Activated gamma-delta T cell (primary cell): ENCODE data around the gene MPZL3.
A peak's percentile ranks its signal among the peaks of the same experiment; 100 is the strongest.
"Not testable (repeated sequence)": the region's sequence is repeated elsewhere in the genome, so short reads cannot be mapped to it uniquely, and the experiment has no call there.

Source experiments
- DNase-seq: peaks from one replicate; lab custom pipeline; 2025; lab: John Stamatoyannopoulos, UW

The MPZL3 gene

DNA sequence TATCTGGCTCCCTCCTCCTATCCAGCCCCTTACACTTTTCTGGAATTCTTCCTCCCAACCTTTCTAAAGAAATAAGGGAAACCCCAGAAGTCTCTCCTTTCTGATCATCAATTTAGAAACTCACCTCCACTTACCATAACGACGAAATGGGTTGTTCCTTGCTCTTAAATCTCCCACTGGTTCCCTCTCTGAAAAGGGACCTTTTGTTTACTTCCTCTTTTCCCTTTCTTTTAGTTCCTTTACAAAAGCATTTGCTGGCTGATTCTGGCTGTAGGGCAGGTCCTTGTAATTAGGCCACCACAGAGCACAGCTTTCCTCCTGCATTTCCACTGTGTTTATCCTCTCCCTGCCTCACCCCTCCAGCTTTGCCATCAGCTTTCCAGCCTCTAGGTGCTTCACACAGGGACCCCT, 39.4 kb downstream of the MPZL3 start:
- DNase-seq, result no peak

DNA sequence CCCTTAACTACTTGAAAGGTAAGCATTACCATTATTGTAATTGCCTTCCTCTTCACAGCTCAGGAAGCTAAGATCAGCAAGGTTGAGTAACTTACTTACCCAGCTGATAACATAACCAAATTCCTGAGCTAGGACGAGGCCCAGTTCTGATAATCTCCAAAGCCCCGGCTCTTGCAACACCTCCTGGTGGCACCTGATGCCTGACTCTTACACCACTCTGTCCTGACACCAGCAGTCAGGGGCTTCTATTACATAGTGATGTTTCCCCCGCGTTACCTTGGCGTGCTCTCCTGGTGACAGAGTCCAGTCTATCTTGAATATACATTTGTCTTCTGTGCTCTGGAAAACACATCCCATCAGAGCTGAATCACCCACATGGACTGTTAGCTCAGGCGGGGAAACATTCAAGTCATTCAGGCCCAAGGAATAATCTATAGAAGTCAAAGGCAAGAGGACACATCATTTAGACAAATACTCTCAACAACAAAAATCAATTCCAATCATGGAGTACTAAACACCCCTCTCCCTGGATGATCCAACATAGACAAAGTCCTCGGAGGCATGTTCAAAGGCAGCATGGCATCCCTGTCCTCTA, 39.9 kb downstream of the MPZL3 start:
- DNase-seq, result no peak

DNA sequence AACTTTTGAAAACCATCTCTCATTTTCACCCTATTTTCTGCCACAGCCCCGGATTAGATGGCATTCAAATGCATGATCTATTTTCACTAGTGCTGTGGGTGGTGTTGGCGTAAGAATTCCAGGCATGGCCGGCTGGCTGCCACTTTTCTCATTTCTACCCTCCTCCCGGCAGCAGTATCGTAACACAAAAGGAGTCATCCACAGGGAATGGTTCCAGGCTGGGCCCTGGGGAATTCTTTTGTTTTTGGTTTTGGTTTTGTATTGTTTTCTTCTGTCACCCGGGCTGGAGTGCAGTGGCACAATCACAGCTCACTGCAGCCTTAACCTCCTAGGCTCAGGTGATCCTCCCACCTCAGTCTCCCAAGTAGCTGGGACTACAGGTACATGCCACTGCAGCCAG, 41.2 kb downstream of the MPZL3 start:
- no peak for DNase-seq

DNA sequence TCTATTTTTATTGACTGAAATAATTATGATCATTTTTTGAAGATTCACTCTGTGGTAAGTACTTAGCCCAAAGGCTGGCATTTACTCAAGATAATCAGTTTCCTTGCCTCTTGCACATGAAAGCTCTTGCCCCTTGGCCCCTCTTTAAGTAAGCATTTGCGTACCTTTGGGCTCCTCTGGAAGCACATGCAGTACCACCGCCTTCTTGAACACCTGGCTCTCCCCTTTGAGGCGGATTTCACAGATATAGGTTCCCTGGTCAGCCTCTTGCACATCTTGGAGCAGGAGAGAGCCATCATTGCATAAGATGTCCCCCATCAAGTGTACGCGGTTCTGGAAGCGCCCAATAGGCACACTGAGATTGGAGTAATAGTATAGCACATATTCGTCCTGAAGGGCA, 41.8 kb downstream of the MPZL3 start:
- DNase-seq, result no peak

DNA sequence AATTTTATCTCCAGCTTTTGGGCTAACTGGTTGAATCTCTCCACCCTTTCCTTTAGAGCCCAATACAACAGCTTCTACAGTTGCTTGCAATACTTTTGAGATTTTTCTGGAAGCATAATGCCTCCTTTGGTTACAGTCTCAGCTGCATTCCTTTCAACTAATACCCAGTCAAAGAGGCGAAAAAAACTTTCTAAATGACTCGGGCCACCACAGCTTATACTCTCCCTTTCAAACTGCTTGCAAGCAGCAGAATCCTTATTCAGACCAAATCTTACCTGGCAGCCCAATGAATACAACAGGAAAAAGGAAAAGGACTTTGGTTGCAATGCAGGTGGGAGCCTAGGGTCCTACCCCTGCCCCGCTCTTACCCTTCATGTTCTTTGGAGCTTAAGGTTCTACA, 43.1 kb downstream of the MPZL3 start:
- no peak for DNase-seq

DNA sequence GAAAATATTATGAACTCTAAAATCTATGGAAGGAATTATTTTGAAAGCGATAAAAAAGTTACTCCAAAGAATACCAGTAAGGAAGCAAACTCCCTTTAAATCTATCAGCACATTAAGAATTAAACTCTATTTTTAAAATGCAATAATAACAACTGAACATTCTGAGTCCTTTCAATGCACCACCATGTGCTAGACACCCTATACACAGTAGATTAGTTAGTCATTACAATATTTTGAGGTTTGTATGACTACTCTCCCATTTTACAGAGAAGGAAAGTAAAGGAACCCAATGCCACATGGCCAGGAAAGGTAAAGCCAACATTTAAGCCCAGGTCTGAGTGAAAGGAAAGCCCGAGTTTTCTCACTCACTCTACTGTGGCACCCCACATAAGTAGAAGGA, 45.1 kb downstream of the MPZL3 start:
- no peak for DNase-seq

DNA sequence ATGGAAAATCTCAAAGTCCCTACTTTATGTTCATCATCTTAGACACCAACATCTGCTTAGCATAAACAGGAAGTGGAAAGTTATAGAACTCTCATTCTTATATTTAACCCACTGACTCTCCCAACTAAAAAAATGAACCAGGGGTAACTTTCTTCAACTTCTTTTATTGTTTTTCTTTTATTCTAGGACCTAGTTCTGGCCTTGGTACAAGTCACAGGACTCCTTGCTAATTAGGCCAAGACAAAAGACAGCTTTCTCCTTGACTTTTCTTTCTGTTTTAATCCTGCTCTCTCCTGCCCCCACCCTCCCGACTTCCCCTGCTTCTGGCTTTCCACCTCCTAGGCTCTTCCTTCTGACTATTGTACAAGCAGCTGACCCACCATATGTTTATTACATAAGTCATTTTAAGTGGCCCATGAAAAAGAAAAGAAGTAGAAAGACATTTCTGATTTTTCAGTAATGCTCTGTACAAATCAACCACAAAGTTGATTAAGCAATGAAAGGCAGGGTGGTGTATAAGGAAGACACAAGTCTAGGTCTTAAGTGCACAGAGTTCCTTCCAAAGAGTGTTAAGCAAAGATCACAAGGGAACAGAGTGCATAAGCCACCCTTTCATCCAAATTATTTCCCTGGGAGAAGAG, 45.7 kb downstream of the MPZL3 start:
- DNase-seq, result no peak

DNA sequence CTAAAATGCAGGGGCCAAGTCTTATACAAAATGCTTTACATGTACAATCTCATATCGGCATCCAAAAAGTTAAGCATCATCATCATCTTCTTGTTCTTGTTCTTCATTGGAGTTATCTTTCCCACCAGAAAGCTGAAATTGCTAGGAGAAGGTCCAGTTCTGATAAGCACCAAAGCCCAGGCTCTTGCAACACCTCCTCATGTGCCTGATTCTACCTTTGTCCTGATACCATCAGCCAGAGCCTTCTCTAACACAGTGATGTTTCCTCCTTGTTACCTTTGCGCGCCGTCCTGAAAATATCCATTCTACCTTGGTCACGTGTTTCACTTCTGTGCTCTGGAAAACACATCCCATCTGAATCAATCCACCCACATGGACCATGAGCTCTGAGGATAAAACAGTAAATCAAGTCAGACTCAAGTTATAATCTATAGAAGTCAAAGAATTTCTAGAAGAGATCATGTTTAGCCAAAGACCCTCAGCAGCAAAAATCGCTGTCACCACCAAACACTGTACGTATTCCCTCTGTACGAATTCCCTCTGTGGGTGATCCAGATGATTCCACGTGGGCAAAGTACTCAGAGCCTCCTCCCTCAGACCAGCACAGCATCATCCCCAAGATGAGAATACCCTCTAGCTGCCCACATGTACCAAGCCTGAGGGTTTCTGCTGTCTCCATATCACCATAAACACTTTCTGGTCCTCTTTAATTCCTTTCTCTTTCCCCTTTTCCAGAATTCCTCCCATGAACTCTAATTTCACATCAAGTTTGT, 46.4 kb downstream of the MPZL3 start:
- no peak for DNase-seq

DNA sequence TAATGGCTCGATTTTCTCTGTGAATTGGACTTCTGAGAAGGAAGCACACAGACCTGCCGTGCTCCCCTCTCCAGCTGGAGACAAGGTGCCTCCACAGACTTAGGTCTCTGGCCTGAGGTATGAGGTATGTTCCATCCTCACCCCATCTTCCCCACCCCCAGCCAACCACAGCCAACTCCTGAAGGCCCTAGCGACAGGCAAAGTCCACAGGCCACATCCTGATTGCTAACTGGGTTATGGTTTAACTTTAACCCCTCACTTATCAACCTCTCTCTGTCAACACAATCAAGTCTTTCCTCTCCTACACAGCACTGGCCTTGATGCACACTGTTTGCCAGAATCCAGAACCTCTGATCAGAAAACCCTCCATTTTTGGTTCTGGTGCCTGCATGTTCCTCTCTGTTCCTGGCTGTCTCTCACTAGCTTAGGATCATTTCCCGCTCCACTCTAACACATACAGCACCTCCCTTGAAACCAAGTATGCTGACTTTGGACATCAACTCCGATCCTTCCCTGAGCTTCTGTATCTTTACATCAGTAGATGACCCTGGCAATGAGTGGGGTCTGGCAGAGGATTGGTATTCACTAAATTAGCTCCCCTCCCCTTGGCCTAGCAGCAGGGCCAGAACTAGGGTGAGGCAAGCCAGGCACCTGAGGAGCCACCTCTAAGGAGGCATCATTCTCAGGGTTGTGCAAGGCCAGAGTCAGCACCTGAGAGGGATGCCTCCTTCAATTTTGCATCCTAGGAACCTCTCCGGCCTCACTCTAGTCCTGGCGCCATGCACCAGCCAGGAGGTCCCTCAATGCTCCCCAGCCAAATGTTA, 49.4 kb downstream of the MPZL3 start:
- DNase-seq, result no peak

DNA sequence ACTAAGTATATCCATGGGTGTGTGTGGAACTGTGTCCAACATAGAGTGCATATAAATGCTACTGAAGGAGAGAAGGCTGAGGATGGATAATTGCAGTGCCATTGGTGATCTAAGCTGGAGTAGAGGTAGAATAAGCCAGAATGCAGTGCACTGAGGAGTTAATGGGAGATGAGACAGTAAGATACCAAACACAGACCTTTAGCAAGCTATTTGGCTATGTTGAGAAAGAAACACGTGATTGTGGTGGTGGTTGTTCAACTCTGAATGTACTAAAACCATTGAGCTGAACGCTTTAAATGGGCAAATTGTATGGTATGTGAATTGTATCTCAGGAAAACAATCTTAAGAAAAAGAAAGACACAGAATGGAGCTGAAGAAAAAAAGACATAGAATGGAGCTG, 50.2 kb downstream of the MPZL3 start:
- no peak for DNase-seq

DNA sequence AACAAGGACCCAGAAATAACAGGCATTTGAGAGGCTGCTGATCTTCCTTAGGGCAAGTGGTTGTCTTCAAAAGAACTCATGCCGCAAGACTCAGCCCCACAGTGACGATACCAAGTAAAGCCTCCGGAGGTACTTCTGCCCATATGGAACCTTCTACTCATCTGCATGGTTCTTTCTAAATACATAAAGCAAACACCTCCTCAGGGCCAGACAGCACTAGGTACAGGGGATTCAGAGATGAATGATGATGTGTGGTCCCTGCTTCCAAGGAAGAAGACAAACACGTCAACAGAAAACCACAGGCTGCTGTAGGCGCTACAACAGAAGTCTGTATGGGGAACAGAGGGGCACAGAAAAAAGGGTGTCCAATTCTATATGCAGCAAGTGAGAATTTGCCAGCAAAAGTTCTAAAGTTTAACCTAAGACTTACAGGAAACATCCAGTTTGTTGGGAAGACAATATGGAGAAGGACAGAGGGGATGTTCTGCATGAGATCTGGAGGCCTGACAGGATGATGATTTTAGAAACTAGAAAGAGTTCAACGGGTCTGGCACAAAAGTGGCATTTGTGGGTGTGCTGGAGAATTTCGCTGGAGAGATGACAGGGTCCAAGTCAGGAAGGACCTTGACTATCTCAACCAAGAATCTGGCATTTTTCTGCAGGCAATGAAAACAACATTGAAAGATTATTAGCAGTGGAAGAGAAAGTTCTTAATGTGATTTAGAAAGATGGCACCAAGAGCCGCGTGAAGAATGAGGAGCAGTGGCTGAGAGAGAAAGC, 51.1 kb downstream of the MPZL3 start:
- DNase-seq, result no peak

DNA sequence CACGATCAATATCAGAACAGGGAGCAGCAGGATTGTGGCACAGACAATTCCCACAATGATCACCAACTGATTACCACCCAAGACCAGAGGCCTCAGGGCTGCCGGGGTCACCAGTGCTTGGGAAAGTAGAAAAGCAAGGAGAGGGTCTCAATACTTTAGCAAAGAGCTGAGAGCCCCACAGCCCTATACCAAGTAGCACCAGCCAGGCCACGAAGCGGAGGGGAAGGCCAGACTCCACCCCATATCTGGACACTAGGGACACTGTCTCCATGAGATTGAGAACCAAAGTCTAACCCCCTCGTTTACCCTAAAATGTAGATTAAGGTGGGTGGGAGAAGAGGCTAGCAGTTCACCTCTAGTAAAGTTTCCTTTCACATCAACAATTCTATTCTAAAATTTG, 51.7 kb downstream of the MPZL3 start:
- DNase-seq, result no peak

DNA sequence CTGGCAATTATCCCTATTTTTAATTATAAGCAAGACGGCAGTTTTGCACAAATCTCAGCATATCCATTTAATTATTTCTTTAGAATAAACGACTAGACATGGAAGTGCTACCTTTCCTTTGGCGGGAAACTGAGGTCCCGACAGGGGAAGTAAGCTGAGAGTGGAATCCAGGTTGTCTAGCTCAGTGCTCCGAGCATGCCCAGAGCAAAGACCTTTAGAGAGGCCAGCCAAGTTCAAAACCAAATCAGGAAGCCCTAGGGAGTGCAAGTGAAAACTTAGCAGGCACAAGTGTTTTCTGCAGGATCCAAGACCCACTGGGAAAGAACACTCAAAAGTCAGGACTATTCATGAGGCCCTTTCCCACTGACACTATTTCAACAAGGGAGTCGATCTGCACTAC, 53.0 kb downstream of the MPZL3 start:
- no peak for DNase-seq

DNA sequence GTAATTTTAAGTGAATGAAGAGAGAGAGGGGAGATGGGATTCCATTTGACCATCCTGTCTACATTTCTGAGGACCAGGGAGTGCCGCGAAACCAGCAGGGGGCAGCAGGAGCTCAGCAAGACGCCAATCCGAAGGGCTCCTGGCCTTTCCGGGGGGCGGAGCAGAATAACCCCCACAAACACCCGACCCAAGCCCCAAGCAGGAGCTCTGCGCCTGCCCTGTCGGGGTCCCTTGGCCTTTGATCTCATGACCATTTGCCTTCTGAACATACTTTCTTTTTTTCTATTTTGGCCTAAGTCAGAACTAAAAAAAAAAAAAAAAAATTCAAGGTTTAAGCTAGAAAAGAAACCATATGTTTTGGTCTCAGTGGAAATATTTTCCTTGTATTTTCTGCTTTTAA, 53.8 kb downstream of the MPZL3 start:
- peak; percentile 35 for DNase-seq

DNA sequence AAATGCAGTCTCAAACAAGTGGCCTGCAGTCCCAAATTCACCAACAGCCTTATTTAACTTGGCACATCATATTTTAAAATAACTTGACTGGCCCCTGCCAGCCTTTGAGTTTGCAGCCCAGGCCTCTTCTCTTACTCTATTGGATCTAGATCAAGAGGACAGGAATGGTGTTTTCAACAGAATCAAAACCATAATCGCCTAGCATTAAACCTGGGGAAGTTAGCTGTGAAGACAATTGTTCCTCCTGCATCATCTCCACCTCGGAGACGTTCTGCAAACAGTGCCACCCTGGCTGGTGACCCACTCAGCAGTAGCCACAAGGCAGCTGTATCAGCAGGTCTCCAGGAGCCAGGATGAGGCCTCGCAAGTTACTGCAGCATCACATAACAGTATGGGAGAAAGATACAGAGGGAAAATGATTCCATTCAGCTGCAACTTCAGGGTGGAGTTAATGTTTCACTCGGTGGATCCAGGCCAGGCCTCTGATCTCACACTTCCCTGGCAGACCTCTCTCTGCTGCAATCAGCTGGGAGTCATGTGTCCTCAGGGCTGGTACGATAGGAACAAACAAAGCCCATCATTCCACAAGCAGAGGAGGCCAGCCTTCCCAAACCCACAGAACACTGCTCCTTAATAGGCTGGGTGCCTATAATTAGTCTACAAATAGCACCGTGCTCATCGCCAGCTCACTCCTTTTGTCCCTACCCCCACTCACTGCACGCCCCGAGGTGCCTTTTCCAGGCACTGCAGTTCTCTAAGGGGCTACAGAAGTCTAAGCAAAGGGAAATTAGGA, 57.1 kb downstream of the MPZL3 start:
- no peak for DNase-seq

DNA sequence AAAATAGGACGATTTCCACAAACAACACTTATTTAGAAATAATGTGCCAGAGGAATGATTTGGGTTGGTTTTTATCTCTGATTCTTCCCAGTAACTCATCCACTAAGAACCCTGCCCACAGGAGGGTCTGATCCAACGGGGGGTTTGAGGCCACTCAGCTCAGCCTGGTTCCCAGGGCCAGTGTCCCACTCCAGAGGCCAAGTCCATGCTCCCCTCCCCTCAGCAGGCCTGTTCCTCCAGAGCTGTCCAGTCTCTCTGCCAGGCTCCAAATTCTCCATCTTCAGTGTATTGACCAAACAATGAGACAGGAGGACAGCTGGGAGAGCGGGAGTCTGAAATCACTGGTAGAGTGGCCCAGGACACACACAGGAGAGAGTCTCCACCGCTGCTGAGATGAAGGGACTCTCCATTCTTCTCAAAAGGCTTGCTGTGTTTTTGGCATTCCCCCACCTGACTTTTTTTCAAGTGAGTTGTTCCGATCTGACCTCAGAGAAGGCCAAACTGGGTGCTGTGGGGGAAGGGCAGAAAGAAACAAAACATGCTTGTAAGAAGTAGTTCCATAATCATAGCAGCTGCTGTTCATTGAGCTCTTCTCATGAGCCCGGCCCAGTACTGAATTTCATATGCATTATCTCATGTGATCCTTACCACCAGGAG, 58.1 kb downstream of the MPZL3 start:
- no peak for DNase-seq

DNA sequence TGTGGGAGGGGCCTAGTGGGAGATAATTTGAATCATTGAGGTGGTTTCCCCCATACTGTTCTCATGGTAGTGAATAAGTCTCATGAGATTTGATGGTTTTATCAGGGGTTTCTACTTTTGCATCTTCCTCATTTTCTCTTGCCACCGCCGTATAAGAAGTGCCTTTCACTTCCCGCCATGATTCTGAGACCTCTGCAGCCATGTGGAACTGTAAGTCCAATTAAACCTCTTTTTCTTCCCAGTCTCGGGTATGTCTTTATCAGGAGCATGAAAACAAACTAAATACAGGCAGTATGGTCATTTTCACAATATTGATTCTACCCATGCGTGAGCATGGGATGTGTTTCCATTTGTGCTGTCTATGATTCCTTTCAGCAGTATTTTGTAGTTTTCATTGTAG, 59.3 kb downstream of the MPZL3 start:
- DNase-seq, result not testable (repeated sequence)

DNA sequence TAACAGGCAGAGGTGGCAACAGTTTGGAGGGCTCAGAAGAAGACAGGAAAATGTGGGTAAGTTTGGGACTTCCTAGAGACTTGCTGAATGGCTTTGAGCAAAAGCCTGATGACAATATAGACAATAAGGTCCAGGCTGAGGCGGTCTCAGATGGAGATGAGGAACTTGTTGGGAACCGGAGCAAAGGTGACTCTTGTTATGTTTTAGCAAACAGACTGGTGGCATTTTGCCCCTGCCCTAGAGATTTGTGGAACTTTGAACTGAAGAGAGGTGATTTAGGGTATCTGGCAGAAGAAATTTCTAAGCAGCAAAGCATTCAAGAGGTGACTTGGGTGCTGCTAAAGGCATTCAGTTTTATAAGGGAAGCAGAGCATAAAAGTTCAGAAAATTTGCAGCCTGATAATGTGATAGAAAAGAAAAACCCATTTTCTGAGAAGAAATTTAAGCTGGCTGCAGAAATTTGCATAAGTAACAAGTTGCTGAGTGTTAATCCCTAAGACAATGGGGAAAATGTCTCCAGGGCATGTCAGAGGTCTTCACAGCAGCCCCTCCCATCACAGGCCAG, 61.1 kb downstream of the MPZL3 start:
- not testable (repeated sequence) for DNase-seq

DNA sequence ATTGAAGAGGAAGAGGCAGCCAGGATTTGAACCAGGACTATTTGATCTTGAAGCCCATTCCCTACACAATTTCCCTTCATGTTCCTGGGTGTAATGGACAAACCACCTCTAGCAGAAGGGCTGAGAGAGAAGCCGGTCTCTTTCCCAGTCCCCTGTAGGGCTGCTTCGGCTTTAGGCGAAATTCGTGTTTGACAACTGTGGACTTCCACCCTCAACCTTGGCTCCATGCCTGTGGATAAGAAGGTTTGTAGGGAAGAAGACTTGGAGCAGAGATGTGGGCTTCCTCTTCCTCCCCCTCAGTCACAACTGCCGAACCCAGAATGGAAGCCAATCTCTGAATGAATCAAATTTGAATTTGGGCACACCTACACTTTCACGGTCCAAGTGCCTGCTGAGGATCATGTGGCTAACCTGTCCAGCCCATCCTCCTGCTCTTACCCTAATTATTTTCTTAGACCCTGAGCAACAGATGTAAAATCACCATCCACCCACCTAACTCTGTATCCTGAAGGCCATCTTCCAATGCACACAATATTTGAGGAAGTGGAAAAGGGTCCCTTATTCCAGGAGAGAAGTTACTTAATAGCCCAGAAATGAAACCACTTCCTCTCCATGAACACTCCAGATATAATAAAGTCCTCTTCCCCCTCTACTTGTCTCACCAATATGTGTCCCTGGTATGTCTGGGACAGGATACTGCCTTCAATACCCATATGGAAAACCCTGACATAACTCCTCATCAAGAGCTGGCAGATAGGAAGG, 65.6 kb downstream of the MPZL3 start:
- no peak for DNase-seq
